H7 (cell line): ENCODE measurements around the gene CPN2. TPM values are rescaled to one million over a fixed set of nuclear protein-coding genes. Genes with fewer than 3 reads are reported as not detected.

Source experiments
- DNase-seq: peaks from one replicate; pipeline ENCODE4 v3.0.0; 2012
- H3K27me3 ChIP-seq: 2 replicates; pipeline ENCODE4 v1.6.0; 2011; ENCODE audit warnings: mild to moderate bottlenecking, low read length; ENCODE audit not compliant: control insufficient read depth, insufficient read depth
- H3K36me3 ChIP-seq: replicated peaks from 2 replicates; pipeline ENCODE4 v1.5.1; 2011; ENCODE audit warnings: low read length; ENCODE audit not compliant: control insufficient read depth, insufficient read depth
- H3K4me3 ChIP-seq: 2 replicates; pipeline ENCODE4 v1.5.1; 2011; ENCODE audit warnings: low read depth, mild to moderate bottlenecking, control low read depth, low read length, moderate library complexity; ENCODE audit not compliant: insufficient read depth
- total RNA-seq: library from RNA; depleted of rRNA; stranded (reverse); fragments of >200 nt; shearing (Covaris generic); gene quantifications from 2 replicates; pipeline ENCODE4 v1.2.3, GENCODE V29; 2014

The CPN2 gene
- total RNA-seq, 1 experiment from 2014 or later: 0.21 TPM

DNA sequence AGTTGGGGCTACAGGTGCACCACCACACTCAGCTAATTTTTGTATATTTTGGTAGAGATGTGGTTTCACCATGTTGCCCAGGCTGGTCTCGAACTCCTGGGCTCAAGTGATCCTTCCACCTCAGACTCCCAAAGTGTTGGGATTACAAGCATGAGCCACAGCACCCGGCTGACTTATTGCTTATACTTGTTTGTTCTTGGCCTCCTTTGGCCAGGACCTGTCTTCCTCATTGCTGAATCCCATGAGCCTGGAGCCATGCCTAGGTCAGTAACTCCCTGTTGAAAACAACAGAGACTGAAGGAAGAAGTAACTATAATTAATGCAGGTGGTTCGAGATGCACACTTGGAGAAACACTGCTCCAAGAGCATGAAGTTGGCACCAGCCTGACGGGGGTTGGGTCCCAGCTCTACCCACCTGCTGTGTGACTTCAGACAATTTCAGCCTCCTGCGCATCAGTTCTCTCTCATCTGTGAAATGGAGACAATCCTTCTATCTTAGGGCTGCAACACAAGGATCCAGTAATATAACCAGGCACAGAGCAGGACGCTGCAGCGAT, 38.9 kb downstream of the CPN2 start:
- Histone ChIP-seq H3K36me3 (no peaks in the 10 kb centered on the region), H3K4me3 (no peak overlapping the region), H3K27me3 (peaks cover 6% of the 10 kb centered on the region)
- DNase-seq: no peak

DNA sequence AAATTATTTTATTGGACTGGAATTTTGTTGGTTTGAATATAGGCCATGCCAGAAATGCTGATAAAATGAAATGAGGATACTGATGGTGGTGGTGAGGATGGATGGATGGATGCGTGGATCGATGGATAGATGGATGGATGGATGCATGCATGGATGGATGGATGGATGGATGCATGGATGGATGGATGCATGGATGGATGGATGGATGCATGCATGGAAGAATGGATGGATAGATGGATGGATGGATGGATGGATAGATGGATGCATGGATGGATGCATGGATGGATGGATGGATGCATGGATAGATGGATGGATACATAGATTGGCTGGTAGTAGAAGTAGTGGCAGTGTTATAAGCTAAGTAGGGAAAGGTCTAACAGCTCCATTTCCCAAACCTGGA, 40.1 kb downstream of the CPN2 start:
- DNase-seq: no peak
- H3K4me3 ChIP-seq: no peak overlapping the region
- H3K27me3 ChIP-seq: peaks cover 4% of the 10 kb centered on the region
- H3K36me3 ChIP-seq: no peaks in the 10 kb centered on the region

DNA sequence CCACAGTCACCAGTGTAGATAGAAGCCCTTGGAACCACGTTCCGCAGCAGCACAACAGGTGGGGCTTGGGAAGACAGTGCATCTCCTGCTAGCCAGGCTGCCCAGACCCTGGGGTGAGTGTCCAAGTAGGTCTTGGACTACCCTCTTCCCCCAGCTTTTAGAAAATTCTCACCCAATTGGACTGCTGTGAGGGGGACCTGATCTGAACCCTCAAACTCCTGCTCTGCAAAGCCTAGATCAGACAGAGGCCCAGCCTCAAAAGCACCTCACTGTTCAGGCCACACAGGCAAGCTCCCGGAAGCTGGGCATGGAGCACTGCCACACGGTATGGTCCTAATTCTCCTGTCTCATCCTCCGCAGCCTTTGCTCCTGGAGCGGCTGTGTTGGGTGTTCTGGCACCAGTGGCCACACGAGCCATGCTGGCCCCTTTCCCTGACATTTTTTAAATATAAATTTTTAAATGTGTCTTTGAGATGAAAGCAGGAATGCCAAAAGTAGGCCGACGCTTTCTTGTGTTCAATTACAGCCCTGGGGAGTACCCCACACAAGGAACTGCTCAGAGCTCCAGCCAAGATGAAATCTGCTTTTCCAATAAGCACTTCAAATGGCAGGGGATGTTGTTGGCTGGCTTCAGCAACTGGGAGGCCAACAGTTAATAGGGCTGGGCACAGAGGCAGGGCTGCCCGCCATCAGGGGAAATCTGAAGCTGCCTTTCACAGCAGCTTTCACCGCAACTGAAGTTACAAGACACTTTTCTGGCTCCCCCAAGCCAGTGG, 40.9 kb downstream of the CPN2 start:
- Histone ChIP-seq H3K4me3 (no peak overlapping the region), H3K36me3 (no peaks in the 10 kb centered on the region), H3K27me3 (peaks cover 4% of the 10 kb centered on the region)
- no peak for DNase-seq

DNA sequence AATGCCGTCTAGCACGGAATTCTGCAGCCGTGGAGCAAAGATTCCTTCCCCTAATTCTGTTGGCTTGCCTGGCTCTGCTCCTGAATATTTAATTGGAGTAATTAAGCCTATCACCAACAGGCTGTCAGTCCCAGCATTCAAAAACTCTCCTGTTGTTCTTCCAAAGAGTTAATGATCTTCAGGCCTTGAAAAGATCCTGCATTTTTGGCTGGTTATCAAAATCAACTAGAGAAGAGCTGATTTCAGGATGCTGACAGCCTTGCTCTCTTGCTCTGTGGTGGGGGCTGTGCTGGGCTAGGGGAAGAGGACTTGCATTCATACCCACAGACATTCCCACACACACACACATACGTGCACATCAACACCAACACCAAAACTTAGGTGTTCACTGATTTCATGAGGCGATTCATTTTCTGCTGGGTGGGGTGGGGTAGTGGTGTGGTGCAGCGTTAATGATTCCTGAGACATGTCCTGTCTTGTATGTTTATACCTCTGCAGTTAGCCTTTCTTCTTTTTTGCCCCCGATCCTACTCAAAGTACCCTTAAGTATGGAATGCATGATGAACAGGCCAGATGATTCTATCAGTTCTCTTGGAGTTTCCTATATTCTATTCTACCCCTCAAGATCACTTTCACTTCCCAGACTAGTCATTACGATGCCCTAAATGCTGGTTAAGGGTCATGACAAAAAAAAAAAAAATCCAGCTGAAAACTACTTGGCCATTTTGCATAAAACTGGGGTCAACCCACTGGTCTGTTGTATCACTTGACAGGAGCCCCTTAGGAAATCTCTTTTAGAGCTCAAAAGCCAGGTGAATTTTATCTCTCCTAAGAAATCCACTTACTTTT, 42.3 kb downstream of the CPN2 start:
- Histone ChIP-seq H3K4me3 (no peak overlapping the region), H3K36me3 (no peaks in the 10 kb centered on the region), H3K27me3 (peaks cover 2% of the 10 kb centered on the region; the same call in 1 of the 2 replicates)
- no peak for DNase-seq

DNA sequence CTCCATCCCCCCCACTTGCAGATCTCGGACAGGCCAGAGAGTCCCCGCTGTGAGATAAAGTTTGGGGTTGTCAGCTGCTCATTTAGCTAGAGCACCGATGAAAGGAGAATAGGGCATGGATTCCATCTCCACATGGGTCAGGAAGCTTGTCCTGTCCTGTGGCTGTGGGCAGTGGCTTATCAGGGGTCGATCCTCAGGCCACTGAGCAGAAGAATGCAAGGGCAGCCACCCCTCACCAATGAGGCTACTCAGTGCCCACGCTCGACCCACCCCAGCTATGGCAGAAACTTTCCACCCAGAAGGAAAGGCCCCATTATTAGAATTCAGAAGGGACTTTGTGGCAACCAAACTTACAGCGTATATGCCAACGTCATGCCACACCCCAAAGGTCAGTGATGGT, 43.3 kb downstream of the CPN2 start:
- Histone ChIP-seq H3K4me3 (no peak overlapping the region), H3K36me3 (no peaks in the 10 kb centered on the region), H3K27me3 (peaks cover 2% of the 10 kb centered on the region; the same call in 1 of the 2 replicates)
- no peak for DNase-seq

DNA sequence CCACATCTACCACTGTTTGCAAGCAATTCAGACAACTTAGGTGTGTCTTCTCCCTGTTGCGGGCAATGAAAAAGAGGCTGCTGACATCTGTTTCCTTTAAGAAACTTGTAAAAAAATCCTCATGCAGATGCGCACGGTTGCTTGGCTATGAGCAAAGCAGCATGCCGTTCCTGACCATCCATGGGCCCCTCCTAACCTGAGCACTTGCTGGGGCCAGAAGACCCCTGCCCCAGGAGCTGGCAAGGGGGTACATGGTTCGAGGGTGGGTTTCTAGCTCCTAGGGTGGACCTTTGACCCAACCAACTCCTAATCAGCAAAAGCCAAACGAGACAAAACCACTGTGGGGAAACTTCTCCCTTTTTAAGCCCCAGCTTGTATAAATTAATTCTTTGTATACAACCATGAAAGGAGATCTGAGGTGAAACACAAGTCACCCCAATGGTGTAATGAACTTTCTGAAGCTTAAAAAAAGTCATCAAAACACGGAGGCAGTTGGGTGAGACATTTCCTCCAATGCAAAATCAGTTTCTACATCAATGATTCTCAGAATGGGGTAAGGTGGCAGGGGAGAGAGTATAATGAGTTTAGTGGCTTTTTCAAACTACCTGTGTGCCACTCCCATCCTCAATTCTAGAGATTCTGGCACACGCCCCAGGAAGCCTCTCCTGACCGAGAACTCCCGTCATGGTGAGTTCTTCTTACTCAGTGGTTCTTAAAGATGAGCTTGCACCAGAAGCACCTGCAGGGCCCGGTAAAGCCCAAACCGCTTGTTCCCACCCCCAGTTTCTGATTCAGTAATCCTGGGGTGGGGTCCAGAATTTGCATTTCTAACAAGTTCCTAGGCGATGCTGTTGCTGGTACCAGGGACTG, 44.1 kb downstream of the CPN2 start:
- DNase-seq: no peak
- H3K27me3 ChIP-seq: no peaks in the 10 kb centered on the region
- H3K36me3 ChIP-seq: no peaks in the 10 kb centered on the region
- no peak overlapping the region for H3K4me3 ChIP-seq

DNA sequence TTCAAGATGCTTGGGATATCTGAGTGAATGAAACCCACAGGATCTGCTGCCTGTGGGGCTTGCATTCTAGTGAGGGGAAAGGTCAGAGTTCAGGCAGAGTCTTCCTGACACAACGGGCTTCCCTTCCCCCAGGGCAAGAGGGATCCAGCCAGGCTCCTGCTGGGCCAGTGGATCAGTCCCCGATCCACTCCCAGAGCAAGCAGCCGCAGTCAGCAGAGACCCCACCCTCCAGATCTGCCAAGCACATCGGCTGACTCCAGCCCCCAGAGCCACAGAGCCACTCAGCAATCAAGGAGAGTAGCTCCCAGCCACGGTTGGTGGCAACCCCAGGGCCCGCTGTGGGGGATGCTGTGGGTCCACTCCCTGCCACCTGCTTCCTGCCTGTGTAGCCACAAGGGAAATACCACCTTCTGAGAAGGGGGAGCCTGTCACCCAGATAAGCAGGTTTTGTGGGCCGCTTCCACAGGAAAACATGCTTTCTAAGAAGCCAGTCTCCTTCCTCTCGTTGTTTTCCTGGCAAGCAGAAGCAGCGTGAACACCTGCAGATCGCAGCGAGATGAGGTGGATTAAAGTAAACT, 44.9 kb downstream of the CPN2 start:
- no peaks in the 10 kb centered on the region for H3K36me3 ChIP-seq
- H3K4me3 ChIP-seq: no peak overlapping the region
- DNase-seq: no peak
- H3K27me3 ChIP-seq: no peaks in the 10 kb centered on the region

DNA sequence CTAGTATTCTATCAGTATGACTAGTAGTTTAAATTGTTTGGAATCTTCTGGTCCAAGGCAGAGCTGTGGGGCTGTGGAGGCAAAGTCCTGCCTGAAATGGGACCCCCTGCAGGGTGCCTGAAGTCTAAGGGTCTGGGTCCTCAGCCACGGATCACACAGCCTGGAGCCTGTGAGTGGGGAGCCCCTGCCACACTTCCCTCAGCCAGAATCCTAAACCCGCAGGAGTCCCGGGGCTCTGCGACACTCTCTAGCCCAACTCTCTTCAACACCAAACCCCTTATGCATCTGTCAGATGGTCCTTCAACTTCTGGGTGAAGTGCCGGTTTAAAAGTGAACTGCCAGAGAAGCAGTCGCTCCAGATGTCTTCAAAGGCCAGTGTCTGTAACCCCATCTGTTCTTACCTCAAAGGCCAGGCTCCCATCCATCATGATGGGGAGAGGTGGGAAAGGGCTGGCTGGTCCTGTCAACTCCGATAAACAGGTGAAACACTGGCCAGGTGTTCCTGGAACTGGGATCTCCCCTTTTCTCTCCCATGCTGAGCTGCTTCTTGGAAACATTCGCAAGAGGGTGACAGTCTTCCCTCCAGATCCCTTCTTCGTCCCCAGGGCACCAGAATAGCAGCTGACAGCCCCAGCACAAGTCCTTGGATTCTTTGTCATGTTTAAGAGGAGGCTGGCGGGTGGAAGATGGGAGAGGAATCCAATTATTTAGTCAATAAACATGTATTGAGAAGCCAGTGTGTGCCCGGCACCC, 45.6 kb downstream of the CPN2 start:
- DNase-seq: no peak
- H3K27me3 ChIP-seq: no peaks in the 10 kb centered on the region
- H3K36me3 ChIP-seq: no peaks in the 10 kb centered on the region
- H3K4me3 ChIP-seq: no peak overlapping the region

DNA sequence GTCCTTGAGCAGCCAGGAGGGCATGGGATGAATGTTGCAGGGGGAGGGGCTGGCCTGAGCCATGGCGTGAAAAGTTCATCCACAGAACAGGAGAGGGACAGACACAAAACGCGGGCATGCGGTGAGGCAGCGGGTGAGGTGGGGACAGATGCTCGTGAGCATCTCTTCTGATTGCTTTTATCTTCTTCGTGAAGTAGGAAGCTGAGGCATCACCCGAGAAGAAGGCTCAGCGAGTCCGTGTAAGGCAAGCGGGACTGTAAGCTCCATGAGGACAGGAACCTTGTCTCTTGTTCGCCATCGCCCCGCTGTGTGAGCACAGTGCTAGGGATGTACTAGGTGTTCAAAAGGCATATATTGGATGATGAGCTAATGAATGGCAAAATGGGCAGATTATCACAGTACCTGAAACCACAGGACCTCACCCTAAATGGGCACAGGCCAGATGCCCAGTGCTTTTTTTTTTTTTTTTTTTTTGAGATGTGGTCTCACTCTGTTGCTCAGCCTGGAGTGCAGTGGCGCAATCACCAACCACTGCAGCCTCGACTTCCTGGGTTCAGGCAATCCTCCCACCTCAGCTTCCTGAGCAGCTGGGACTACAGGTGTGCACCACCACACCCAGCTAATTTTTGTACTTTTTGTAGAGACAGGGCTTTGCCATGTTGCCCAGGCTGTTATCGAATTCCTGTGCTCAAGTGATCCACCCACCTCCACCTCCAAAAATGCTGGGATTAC, 46.8 kb downstream of the CPN2 start:
- no peak for DNase-seq
- Histone ChIP-seq H3K4me3 (no peak overlapping the region), H3K27me3 (no peaks in the 10 kb centered on the region), H3K36me3 (no peaks in the 10 kb centered on the region)

DNA sequence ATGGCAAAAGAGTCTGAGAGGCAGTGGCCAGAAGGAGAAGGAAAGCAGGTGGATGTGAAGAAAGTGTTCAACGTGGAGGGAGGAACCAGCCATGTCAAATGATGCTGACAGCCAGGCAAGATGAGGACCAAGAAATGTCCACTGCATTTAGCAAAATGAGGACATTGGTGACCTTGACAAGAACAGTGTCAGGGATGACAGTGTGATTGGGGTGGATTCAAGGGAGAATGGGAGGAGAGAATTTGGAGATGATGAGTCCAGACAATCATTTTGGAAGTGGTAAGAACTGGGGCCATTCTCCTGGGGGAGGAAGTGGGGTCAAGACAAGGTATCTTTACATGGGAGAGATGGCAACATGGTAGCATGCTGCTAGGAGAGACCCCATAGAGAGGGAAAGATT, 47.4 kb downstream of the CPN2 start:
- no peak overlapping the region for H3K4me3 ChIP-seq
- DNase-seq: no peak
- no peaks in the 10 kb centered on the region for H3K27me3 ChIP-seq
- H3K36me3 ChIP-seq: no peaks in the 10 kb centered on the region

DNA sequence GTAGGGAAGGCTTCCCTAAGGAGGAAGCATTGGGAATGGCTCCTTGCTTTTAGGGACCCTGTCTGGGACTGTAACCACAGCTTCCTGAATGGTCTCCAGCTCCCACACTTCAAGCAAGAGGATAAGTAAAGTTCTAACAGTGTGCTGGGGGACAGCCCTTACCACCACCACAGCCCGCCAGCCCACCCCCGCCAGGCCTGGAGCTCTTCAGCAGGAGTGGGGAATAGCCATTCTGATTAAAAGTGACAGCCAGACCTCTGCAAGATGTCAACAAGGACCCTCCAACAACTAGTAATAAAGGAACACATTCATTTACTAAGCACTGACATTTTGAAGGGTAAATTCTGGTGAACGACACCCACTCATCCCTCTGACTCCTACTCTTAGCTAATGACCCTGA, 49.4 kb downstream of the CPN2 start:
- no peak for DNase-seq
- Histone ChIP-seq H3K4me3 (no peak overlapping the region), H3K36me3 (no peaks in the 10 kb centered on the region), H3K27me3 (no peaks in the 10 kb centered on the region)

DNA sequence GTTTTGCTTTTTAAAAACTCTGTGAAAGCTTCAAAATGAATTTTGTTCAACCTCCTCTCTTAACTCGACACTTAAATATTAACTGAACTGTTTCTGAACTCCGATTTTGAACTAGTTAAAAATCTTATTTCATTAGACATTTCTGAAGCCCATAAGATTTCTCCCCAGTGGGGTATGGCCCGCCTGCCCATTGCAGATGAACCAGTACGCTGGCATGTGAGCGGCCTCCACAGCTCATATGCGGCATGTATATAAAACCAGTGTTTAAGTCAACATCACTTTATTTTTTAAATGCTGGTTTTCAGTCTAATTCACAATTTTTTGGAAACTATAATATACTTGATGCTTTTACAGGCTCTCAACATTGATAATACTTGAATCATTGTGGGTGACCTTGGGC, 50.2 kb downstream of the CPN2 start:
- H3K4me3 ChIP-seq: no peak overlapping the region
- H3K27me3 ChIP-seq: no peaks in the 10 kb centered on the region
- DNase-seq: no peak
- no peaks in the 10 kb centered on the region for H3K36me3 ChIP-seq

DNA sequence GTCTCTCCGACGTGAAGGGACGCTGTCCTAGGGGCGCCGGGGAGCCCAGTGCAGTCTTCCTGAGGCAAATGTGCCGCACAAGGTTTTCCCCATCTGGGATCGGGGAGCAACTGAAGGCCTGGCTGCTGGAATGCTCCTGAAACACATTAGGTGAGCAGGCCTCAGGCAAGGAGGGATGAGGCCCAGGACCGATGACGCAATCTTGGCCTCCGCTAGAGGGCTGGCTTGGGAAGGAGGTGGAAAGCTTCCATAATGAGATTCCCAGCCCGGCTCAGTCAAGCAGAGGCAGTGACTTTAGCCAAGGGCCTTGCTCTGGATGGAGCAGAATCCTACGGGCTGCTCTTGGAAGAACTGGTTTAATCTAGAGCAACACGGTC, 50.8 kb downstream of the CPN2 start:
- Histone ChIP-seq H3K27me3 (no peaks in the 10 kb centered on the region), H3K36me3 (no peaks in the 10 kb centered on the region), H3K4me3 (no peak overlapping the region)
- DNase-seq: peak; percentile 88
